GM19035 (cell line): Measurements from ENCODE around the gene MAPK1IP1L.
"Not testable (repeated sequence)": the region's sequence is repeated elsewhere in the genome, so short reads cannot be mapped to it uniquely, and the experiment has no call there.

Source experiments
- ATAC-seq: cut with Tn5 transposase; IDR thresholded peaks from one replicate; pipeline ENCODE4 v1.9.1; 2021; ENCODE audit not compliant: unreplicated experiment

Gene MAPK1IP1L

DNA sequence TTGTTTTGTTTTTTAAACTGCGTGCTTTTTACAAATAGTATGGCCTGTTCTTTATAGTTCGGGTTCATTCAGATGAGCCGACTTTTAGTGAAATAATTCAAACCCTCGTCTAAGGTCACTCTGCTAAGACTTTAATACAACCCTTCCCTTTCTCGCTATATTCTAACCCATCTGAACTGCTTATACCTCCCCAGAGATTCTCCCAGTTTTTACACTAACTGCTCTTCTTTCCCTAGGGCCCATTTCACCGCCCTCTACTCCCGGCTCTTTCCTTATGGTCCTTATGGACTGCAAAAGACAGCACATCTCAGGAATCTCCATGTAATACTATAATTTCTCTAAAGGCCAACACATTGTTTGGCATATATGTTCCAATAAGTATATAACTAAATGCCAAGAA, 2.1 kb downstream of the MAPK1IP1L start:
- ATAC-seq = no peak

DNA sequence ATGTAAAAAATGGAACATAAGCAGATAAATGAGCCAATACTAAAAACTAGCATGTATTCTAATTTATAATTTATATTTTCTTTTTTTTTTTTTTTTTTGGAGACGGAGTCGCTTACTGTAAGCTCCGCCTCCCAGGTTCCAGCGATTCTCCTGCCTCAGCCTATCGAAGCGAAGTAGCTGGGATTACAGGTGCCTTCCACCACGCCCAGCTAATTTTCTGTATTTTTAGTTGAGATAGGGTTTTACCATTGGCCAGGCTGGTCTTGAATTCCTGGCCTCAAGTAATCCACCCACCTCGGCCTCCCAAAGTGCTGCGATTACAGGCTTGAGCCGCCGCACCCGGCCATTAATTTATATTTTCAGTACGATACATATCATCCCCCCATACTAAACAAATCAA, 2.7 kb downstream of the MAPK1IP1L start:
- ATAC-seq = no peak

DNA sequence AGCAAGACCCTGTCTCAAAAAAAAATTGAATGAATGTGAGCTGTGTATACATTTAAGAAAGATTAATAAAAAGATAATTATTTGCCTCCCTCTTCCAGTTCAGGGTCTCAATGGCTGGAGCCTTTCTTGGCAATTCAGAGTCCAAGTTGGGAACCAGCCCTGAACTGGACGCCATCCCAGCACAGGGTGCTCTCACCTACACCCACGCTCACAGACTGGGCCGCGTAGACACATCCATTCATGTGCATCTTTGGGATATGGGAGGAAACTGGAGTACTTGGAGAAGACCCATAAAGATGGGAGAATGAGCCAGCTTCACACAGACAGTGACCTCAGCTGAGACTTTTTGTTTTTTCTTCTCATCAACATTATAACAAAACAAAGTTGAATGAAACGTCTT, 6.5 kb downstream of the MAPK1IP1L start:
- ATAC-seq = no peak

DNA sequence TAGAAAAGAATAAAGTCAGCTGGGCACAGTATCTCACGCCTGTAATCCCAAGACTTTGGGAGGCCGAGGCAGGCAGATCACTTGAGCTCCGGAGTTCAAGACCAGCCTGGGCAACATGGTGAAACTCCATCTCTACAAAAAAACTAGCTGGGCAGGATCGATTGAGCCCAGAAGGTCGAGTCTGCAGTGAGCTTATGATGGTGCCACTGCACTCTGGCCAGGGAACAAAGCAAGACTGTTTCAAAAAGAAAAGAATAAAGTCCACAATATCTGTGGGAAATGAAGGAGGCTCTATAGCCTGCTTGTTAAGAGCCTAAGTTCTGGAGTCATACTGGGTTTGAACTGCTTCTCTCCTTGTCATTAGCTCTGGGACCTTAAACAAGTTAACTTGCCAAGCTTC, 7.9 kb downstream of the MAPK1IP1L start:
- no peak for ATAC-seq

DNA sequence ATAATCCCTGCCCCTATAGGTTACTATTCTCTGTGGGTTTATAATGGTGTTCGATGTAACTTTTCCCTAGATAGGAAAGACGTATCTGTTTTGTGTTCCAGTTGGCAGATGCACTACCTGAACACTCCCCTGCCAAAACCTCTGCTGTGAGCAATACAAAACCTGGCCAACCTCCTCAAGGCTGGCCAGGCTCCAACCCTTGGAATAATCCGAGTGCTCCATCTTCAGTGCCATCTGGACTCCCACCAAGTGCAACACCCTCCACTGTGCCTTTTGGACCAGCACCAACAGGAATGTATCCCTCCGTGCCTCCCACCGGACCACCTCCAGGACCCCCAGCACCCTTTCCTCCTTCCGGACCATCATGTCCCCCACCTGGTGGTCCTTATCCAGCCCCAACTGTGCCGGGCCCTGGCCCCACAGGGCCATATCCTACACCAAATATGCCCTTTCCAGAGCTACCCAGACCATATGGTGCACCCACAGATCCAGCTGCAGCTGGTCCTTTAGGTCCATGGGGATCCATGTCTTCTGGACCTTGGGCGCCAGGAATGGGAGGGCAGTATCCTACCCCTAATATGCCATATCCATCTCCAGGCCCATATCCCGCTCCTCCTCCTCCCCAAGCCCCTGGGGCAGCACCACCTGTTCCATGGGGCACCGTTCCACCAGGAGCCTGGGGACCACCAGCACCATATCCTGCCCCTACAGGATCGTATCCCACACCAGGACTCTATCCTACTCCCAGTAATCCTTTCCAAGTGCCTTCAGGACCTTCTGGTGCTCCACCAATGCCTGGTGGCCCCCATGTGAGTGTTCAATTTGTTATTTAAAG, 11.3 kb downstream of the MAPK1IP1L start:
- ATAC-seq = no peak

DNA sequence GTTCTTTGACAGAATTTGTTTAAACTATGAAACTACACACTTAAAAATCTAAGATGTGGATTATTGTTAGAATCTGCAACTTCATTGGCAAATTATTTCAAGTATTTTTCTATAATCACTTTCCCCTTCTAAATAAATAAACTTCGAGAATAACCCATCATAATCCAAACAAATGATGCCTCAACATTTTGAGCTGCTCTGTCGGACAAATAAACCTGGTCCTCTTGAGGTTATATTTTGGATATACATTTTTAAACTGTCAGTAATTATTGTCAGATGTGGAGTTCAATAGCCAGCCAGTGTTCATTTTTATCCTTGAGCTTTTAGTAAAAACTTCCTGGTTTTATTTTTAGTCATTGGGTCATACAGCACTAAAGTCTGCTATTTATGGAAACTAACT, 13.4 kb downstream of the MAPK1IP1L start:
- not testable (repeated sequence) for ATAC-seq

DNA sequence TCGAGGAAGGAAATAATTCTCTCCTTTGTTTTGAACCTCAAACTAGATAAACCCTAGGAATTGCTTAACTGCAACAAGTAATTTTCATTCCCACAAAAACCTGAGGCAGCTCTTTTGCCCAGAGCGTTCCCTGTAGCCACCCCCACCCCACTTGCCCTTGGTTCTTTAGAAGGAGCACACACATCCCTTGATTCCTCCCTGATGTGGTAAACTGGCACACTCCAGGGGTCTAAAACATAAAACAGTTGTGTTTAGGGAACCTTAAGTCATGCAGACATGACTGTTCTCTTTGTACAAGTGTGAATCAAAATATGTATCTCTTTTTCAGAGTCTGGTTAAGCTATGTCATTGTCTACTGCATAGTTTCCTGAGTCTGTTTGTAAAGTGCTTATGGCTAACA, 14.0 kb downstream of the MAPK1IP1L start:
- ATAC-seq = no peak

DNA sequence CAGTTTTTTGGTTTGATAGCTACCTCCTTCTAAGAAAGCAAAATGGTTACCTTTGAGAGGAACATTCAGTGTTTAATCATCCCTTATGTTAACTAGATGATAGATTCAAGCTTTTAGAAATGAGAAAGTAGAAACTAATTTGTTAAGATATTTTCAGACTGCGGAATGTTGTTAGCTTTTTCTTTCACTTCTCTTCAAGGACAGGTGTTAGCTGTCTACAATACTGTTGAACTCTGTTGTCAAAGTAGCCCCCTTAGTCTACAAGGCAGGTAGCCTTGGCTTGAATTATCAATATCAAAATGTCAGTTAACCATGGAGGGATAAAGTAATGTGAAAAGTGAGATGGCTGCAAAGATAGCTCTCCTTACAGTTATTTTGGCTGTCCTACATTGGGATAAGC, 14.8 kb downstream of the MAPK1IP1L start:
- no peak for ATAC-seq

DNA sequence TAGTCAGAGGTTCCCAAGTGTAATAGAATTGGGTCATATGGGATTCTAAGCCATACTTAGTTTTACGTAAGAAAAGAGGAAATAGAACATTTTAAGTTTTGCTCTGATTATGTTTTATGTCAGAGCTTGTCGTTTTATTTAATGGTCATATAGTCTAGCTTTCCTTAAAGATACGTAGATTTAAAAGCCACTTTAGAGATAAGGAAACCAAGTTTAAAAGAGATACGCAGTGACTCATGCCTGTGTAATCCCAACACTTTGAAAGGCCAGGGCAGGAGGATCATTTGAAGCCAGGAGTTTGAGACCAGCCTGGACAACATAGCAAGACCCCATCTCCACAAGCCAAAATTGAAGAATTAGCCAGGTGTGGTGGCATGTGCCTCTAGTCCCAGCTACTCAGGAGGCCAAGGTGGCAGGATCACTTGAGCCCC, 19.5 kb downstream of the MAPK1IP1L start:
- ATAC-seq = no peak

DNA sequence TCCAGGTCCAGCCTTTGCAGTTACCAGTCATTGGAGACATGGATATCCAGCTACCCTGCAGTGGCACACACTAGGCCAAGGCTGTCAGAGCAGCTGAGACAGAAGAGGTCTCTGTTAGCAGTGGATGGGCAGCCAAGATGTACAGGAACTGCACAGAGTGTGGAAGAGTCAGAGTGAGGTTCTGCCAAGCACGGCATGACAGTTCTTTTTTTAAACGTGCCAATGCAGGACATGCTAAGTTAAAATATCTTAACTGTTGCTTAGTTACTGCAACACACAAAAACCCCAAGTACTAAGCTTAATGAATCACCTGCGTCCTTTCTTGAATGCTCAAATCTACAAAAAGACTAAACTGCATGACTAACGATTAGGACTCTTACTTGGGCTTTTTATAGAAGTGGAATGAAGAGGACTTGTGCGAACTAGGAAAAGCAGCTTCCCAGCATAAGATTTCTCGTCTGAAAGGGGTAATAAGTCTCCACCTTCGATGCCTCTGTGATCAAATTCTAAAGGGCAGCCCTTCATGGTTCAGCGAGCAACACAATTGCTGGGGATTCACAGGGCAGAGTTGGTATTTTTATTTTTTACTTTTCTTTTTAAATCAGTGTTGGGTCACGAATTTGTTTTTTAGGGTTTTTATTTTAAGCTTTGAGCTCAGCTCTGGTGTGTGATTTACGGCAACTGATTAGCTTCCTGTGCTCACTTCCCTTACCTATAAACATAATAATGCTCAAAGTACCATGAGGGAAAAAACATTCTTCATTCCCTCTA, 20.6 kb downstream of the MAPK1IP1L start:
- ATAC-seq = peak; percentile 40

DNA sequence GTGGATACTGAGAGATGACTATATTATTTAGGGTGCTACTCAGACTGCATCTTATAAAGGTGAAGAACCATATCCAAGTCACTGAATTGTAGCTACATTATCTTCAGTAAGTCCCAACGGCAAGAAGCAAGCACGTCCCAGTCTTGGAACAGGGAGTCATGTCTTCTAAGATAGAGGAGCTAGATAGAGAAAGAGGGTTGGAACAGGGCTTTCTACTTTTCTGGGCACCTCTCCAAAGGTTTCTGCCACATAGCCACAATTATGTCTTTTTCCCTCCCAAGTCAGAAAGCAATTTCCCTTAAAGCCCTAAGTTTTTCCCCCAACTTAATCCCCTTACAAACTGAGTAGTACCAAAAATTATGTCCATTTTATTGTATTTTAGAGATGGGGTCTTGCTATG, 22.4 kb downstream of the MAPK1IP1L start:
- ATAC-seq = no peak

DNA sequence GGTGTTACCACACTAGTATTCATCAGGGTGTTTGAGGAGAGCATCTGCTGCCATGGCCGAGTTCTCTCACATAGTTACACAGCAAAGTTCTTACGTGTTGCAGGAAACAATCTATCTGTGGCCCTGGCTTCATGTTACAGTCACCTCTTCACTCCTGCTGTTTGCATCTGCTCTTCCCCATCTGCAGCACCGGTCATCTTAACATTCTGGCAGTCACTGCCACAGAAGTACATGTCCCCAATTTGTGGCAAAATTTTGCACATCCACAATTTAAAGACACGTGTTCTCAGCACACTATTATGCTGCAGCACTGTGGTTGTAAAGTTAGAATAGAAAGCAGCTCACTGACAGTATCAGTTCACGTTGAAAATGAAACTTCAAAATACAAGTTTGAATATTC, 23.2 kb downstream of the MAPK1IP1L start:
- ATAC-seq = peak; percentile 53

DNA sequence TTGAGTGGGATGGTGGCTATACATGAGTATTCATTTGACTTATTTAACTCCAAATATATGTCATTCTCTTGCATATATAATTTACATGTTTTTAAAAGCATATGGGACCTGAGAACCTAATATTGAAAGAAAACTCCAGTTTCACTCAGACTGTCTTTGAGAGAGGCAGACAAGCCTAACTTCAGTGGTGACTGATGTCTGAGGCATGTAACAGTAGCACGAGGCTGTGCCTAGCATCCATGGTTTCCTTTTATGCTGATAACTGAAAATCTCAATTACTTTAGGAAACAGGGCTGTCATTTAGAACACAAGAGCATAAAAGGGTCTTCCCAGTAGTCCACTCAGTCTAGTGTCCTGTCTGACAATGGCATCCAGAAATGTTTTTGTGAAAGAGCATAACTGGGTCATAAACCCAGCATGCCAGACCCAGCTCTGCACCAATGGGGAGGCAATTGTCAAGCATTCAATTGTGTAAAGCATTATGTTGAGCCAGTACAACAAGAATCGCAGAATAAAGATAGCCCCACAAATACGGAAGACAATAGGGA, 24.3 kb downstream of the MAPK1IP1L start:
- no peak for ATAC-seq

DNA sequence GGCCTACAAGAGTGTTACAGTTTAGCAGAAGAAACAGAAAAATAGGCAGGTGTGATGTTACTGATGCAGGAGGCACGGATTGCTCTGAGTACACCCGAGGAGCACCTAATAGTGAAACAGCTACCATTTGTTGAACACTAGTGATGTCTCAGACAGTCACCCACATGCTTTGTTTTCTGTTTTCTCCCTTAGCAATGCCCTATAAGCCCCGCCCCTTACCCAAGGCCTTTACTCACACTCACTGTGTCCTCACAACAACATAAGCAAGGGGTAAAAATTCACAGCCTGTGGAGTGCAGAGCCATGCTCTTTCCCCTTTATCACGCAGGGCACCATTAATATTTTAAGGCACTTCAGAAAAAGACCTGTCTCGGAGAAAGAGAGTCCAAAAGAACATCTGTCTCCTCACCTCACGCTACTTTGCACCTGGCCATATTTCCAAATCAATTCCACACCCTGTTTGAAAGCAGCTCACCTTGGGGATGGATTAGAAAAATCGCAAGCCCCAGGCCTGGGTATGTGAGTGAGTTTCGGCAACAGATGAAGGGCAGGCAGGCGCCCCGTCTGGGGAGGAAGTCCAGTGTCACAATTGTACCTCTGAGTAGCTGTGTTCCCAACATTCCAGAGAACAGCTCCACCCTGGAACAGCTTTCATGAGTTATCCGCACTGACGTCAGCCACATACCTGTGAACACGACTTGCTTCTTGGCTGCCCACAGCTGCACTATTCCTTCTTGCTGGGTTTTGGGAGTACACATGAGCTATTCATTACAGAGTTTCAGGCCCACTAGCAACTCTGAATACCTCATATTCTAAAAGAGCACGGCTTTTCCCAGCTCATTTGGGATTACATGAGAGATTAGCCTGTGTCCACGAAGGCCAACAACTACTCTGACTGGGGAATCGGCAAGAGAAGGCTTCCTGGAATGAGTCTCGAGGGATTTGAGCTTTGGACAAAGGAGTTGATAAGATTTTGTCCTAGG, 26.0 kb downstream of the MAPK1IP1L start:
- ATAC-seq = no peak

DNA sequence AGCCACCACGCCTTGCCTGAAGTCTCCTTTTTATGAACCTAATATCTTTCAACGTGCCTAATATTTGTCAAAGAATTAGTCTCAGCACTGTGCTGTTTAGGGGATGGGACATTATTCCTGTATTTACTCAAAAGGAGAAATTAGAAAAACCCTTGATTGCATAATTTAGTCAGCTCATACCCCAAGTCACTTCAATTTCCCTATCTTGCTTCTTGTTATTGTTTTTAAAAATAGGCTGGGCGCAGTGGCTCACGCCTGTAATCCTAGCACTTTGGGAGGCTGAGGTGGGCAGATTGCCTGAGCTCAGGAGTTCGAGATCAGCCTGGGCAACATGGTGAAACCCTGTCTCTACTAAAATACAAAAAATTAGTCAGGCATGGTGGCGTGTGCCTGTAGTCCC, 28.5 kb downstream of the MAPK1IP1L start:
- ATAC-seq = not testable (repeated sequence)

DNA sequence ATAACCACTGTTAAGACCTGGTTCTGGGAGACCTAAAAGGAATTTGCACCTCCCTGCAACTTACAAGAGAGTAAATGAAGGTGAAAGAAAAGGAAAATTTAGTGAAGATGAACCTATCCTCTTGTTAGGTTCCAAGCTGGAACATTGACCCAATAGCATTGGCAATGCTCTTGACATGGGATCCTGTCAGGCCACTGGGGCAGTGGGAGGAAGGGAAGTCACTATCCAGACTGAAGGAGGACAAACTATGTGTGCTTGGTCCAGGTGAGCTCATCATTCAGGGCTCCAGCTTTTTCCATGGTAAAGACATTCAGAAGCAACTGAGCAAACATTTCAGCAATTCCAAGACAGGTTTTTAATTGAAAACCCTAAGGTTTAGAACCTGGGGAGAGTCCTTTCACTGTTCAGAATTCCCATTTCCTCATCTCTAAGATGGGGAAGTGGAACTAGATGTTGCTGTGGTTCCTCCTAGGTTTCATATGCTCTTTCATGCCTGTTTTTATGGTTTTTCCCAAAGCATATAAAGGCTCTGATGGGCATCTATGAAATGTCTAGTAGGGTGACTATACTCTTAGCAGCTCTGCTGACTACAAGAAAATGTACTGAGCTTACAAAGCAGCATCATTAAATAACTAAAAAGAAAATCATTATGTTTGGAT, 33.1 kb downstream of the MAPK1IP1L start:
- no peak for ATAC-seq

DNA sequence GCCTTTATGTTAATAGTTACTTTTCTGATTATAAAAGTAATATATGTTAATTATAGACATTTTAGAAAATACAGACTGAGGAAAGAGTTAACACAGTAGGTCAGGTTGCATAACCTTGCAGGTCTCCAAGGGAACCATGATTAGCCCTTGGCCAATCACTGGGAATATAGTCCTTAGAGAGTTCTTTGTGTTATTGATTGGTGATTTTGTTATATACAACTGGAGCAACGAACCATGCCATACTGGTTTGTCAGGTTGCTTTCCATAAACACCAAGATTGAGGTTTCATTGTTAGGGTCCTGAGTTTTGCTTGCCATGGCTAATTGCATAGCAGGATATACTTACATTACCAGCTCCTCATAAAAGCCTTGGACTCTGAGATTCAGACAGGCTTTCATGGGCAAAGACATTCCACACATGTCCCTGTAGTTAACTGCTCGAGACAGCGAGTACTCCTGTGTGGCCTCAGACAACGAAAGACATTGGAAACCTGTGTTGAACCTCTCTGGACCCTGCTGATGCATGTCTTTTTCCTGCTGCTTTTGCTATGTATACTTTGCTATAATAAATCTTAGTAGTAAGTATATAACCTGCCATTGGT, 33.7 kb downstream of the MAPK1IP1L start:
- no peak for ATAC-seq

DNA sequence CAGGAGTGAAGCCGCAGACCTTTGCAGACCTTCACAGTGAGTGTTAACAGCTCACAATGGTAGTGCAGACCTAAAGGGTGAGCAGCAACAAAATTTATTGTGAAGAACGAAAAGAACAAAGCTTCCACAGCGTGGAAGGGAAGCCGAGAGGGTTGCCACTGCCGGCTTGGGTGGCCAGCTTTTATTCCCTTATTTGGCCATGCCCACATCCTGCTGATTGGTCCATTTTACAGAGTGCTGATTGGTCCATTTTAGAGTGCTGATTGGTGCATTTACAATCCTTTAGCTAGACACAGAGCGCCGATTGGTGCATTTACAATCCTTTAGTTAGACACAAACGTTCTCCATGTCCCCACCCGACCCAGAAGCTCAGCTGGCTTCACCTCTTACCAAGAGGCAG, 35.5 kb downstream of the MAPK1IP1L start:
- no peak for ATAC-seq

DNA sequence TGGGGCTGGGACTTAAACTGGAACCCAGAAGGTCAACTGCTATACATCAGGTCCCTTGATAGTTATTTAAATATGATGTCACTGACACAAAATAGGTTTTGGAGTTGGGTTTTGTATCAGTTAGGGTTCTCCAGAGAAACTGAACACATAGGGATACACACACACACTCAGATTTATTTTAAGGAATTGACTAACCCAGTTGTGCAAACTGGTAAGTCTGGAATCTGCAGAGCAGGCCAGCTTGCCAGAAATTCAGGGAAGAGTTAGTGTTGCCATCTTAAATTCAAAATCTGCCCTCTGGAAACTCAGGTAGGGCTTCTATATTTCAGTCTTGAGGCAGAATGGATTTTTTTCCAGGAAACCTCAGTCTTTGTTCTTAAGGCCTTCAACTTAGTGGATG, 36.9 kb downstream of the MAPK1IP1L start:
- no peak for ATAC-seq

DNA sequence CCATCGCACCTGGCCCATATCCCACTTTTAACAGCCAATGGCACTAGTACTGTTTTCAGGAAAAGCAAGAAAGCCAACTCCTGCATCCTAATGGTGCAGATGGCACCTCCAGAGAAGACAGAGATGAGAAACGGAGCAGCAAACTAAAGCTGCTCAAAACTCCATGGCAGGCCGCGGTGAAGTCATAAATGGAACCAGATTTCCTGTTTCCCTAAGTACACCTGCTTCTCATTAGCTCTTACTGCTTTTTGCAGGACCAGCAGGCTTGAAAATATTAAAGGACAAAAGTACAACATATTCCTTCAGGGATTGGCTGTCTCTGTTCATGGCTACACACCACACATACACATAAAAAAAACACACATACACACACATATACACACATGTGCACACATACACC, 40.9 kb downstream of the MAPK1IP1L start:
- ATAC-seq = no peak
